ENCODE data around the gene VPS37B. TPM values are rescaled to one million over a fixed set of nuclear protein-coding genes. Genes with fewer than 3 reads are reported as not detected.

The VPS37B gene
- total and polyA plus RNA-seq, 4 experiments from 2014 or later, result 18.8 to 23.7 (median 22.2) TPM

- Mint-ChIP-seq H3K36me3 (peaks cover 1 to 24% of the 10 kb centered on the region in 2 donors), H3K4me3 (peak overlapping the region in 6 of 8 donors; percentile 4 to 75 (median 60)), H3K27me3 (no peaks in the 10 kb centered on the region), H3K27ac (peak overlapping the region; percentile 11 to 91 (median 78)), H3K9me3 (peaks cover 0 to 2% (median 0%) of the 10 kb centered on the region in 8 donors), H3K4me1 (peaks cover 66 to 96% (median 81%) of the 10 kb centered on the region in 4 donors)
- ChIA-PET POLR2A (ENCODE audit: partially characterized antibody) (interaction anchor here (6.4 kb wide), 1 partner anchor 21 kb away, joined by 96 read pairs; the partner anchor contains the start of gene VPS37B), CTCF (ENCODE audit: partially characterized antibody) (interaction anchor here (1.9 kb wide), 1 partner anchor 12 kb away, joined by 8 read pairs; no protein-coding TSS in a partner anchor)
- Histone ChIP-seq H3K9me3 (ENCODE audit: control insufficient read depth in 1 of 2, low read length in 2 of 2) (no peaks in the 10 kb centered on the region), H3K27me3 (ENCODE audit: insufficient read depth, low read length) (no peaks in the 10 kb centered on the region), H3K36me3 (ENCODE audit: insufficient read depth, low read length) (peaks cover 7% of the 10 kb centered on the region), H3K4me3 (ENCODE audit: low read length in 2 of 2) (no peak overlapping the region), H3K27ac (ENCODE audit: low read depth, low read length) (no peak overlapping the region), H3K4me1 (ENCODE audit: insufficient read depth, low read length) (peaks cover 94% of the 10 kb centered on the region)
- intact Hi-C loops (cut with micrococcal nuclease), result no loop called here
- no peak for DNase-seq
Measured at GRCh38 chr12:122875590-122876220, 20.2 kb downstream of the VPS37B start.

- no peak overlapping the region for H3K27ac ChIP-seq (ENCODE audit: low read depth, low read length)
- Mint-ChIP-seq H3K4me3 (peak overlapping the region; percentile 21 to 84 (median 48)), H3K36me3 (peaks cover 16 to 27% of the 10 kb centered on the region in 2 donors), H3K4me1 (peaks cover 54 to 95% (median 77%) of the 10 kb centered on the region in 4 donors), H3K27ac (peak overlapping the region; percentile 23 to 88 (median 78)), H3K9me3 (peaks cover 0 to 2% (median 0%) of the 10 kb centered on the region in 8 donors), H3K27me3 (no peaks in the 10 kb centered on the region)
- H3K4me3 ChIP-seq (ENCODE audit: low read length in 2 of 2), result no peak overlapping the region
- intact Hi-C loops (cut with micrococcal nuclease), result no loop called here
- DNase-seq, result peak in 4 of 5 donors; percentile 39 to 60 (median 48)
- H3K9me3 ChIP-seq (ENCODE audit: control insufficient read depth in 1 of 2, low read length in 2 of 2), result no peaks in the 10 kb centered on the region
- POLR2A ChIA-PET (ENCODE audit: partially characterized antibody), result interaction anchor here (1.3 to 6.4 kb wide), 2 partner anchors 23 to 39 kb away, joined by 3 to 96 read pairs; partner anchors contain the start of genes HIP1R and VPS37B
- CTCF ChIA-PET (ENCODE audit: partially characterized antibody), result interaction anchor here (0.7 to 1.2 kb wide), 4 partner anchors 9 to 56 kb away, joined by 3 to 7 read pairs (median 4); no protein-coding TSS in a partner anchor
- no peaks in the 10 kb centered on the region for H3K27me3 ChIP-seq (ENCODE audit: insufficient read depth, low read length)
- peaks cover 22% of the 10 kb centered on the region for H3K36me3 ChIP-seq (ENCODE audit: insufficient read depth, low read length)
- peaks cover 89% of the 10 kb centered on the region for H3K4me1 ChIP-seq (ENCODE audit: insufficient read depth, low read length)
Measured at GRCh38 chr12:122874081-122874480, 21.8 kb downstream of the VPS37B start.

GRCh38 chr12:122873540-122873939 is 22.4 kb downstream of the VPS37B start:
- peaks cover 27% of the 10 kb centered on the region for H3K36me3 ChIP-seq (ENCODE audit: insufficient read depth, low read length)
- H3K27me3 Mint-ChIP-seq, result no peaks in the 10 kb centered on the region
- H3K36me3 Mint-ChIP-seq, result peaks cover 22 to 32% of the 10 kb centered on the region in 2 donors
- H3K4me3 ChIP-seq (ENCODE audit: low read length in 2 of 2), result no peak overlapping the region
- peak overlapping the region in 6 of 8 donors; percentile 23 to 94 (median 60) for H3K4me3 Mint-ChIP-seq
- H3K4me1 Mint-ChIP-seq, result peaks cover 55 to 95% (median 74%) of the 10 kb centered on the region in 4 donors
- H3K9me3 Mint-ChIP-seq, result peaks cover 0 to 2% (median 0%) of the 10 kb centered on the region in 8 donors
- ChIA-PET CTCF (ENCODE audit: partially characterized antibody) (interaction anchor here (0.7 to 1.2 kb wide), 4 partner anchors 9 to 57 kb away, joined by 3 to 7 read pairs (median 4); no protein-coding TSS in a partner anchor), POLR2A (ENCODE audit: partially characterized antibody) (interaction anchor here (1.3 to 6.4 kb wide), 2 partner anchors 23 to 38 kb away, joined by 3 to 96 read pairs; partner anchors contain the start of genes HIP1R and VPS37B)
- intact Hi-C loops (cut with micrococcal nuclease), result loop anchor here (2.0 kb wide), 1 partner anchor 13 kb away; no protein-coding TSS in a partner anchor
- no peak for DNase-seq
- H3K27me3 ChIP-seq (ENCODE audit: insufficient read depth, low read length), result no peaks in the 10 kb centered on the region
- H3K9me3 ChIP-seq (ENCODE audit: control insufficient read depth in 1 of 2, low read length in 2 of 2), result no peaks in the 10 kb centered on the region
- H3K27ac Mint-ChIP-seq, result peak overlapping the region; percentile 18 to 88 (median 75)
- peaks cover 84% of the 10 kb centered on the region for H3K4me1 ChIP-seq (ENCODE audit: insufficient read depth, low read length)
- H3K27ac ChIP-seq (ENCODE audit: low read depth, low read length), result no peak overlapping the region

GRCh38 chr12:122872815-122873361 is 23.0 kb downstream of the VPS37B start:
- intact Hi-C loops (cut with micrococcal nuclease), result loop anchor here (2.0 kb wide), 1 partner anchor 14 kb away; no protein-coding TSS in a partner anchor
- Histone ChIP-seq H3K27me3 (ENCODE audit: insufficient read depth, low read length) (no peaks in the 10 kb centered on the region), H3K4me3 (ENCODE audit: low read length in 2 of 2) (no peak overlapping the region), H3K36me3 (ENCODE audit: insufficient read depth, low read length) (peaks cover 33% of the 10 kb centered on the region), H3K9me3 (ENCODE audit: control insufficient read depth in 1 of 2, low read length in 2 of 2) (no peaks in the 10 kb centered on the region), H3K4me1 (ENCODE audit: insufficient read depth, low read length) (peaks cover 77% of the 10 kb centered on the region), H3K27ac (ENCODE audit: low read depth, low read length) (no peak overlapping the region)
- Mint-ChIP-seq H3K4me3 (peak overlapping the region in 5 of 8 donors; percentile 19 to 94 (median 84)), H3K4me1 (peaks cover 52 to 89% (median 70%) of the 10 kb centered on the region in 4 donors), H3K27me3 (no peaks in the 10 kb centered on the region), H3K27ac (peak overlapping the region; percentile 13 to 96 (median 75)), H3K36me3 (peaks cover 23 to 32% of the 10 kb centered on the region in 2 donors), H3K9me3 (peaks cover 0 to 2% (median 0%) of the 10 kb centered on the region in 8 donors)
- no peak for DNase-seq
- ChIA-PET CTCF (ENCODE audit: partially characterized antibody) (interaction anchor here (1.1 to 4.1 kb wide), 6 partner anchors 11 to 81 kb away, joined by 3 to 36 read pairs (median 17); no protein-coding TSS in a partner anchor), POLR2A (ENCODE audit: partially characterized antibody) (interaction anchor here (0.7 to 6.4 kb wide), 9 partner anchors 10 to 108 kb away, joined by 3 to 96 read pairs (median 12); partner anchors contain the start of genes ARL6IP4, OGFOD2 and VPS37B)

- CTCF ChIA-PET (ENCODE audit: partially characterized antibody), result interaction anchor here (1.1 to 4.1 kb wide), 14 partner anchors 8 to 81 kb away, joined by 3 to 36 read pairs (median 6); partner anchors contain the start of gene VPS37B
- intact Hi-C loops (cut with micrococcal nuclease), result loop anchor here (2.0 kb wide), 1 partner anchor 15 kb away; no protein-coding TSS in a partner anchor
Measured at GRCh38 chr12:122871851-122872780, 23.8 kb downstream of the VPS37B start.

More at GRCh38 chr12:122871851-122872780, 23.8 kb downstream of the VPS37B start:
- H3K27me3 ChIP-seq (ENCODE audit: insufficient read depth, low read length), result no peaks in the 10 kb centered on the region
- peak overlapping the region; percentile 47 for H3K27ac ChIP-seq (ENCODE audit: low read depth, low read length)
- no peaks in the 10 kb centered on the region for H3K27me3 Mint-ChIP-seq
- peaks cover 37% of the 10 kb centered on the region for H3K36me3 ChIP-seq (ENCODE audit: insufficient read depth, low read length)
- peaks cover 23 to 34% of the 10 kb centered on the region in 2 donors for H3K36me3 Mint-ChIP-seq
- POLR2A ChIA-PET (ENCODE audit: partially characterized antibody), result interaction anchor here (0.6 to 6.4 kb wide), 15 partner anchors 8 to 360 kb away, joined by 3 to 96 read pairs (median 4); partner anchors contain the start of genes ARL6IP4, HIP1R, MPHOSPH9 and MTRFR
- H3K27ac Mint-ChIP-seq, result peak overlapping the region; percentile 62 to 97 (median 94)
- no peaks in the 10 kb centered on the region for H3K9me3 ChIP-seq (ENCODE audit: control insufficient read depth in 1 of 2, low read length in 2 of 2)
- peak overlapping the region; percentile 25 to 41 for H3K4me3 ChIP-seq (ENCODE audit: low read length in 2 of 2)
- H3K4me1 ChIP-seq (ENCODE audit: insufficient read depth, low read length), result peaks cover 70% of the 10 kb centered on the region
- peaks cover 0 to 2% (median 0%) of the 10 kb centered on the region in 8 donors for H3K9me3 Mint-ChIP-seq
- H3K4me3 Mint-ChIP-seq, result peak overlapping the region; percentile 84 to 94 (median 91)
- DNase-seq, result peak in 3 of 5 donors; percentile 34 to 40 (median 39)
- H3K4me1 Mint-ChIP-seq, result peaks cover 48 to 82% (median 63%) of the 10 kb centered on the region in 4 donors

All from CD4-positive, alpha-beta memory T cell (primary cell).